Measurements from ENCODE around the gene BMP2K.

The BMP2K gene

DNA sequence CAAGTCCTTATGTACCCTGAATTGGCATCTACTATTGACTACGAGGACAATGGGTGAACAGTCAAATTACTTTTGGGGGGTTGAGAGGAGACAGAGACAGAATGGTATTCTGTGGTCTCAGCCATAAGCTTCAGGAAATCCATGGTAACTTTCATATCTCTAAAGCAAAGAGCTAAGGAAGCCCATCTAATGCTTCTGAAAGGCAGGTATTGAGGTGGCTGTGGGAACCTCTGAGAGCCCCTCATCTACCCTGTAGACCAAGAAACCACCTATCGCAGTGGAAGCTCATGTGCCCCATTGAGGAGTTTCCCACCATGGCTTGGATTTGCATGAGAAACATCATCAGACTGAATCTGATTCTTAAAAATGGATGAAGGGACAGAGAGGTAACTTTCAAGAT lies 23.1 kb upstream of the BMP2K start:
- H3K4me3 ChIP-seq (ENCODE audit: low read depth, low read length): no peak overlapping the region
- in situ Hi-C loops (cut with HindIII; ENCODE audit: low sequenced_read_pairs): no loop called here
- TF ChIP-seq, protein P1, sequence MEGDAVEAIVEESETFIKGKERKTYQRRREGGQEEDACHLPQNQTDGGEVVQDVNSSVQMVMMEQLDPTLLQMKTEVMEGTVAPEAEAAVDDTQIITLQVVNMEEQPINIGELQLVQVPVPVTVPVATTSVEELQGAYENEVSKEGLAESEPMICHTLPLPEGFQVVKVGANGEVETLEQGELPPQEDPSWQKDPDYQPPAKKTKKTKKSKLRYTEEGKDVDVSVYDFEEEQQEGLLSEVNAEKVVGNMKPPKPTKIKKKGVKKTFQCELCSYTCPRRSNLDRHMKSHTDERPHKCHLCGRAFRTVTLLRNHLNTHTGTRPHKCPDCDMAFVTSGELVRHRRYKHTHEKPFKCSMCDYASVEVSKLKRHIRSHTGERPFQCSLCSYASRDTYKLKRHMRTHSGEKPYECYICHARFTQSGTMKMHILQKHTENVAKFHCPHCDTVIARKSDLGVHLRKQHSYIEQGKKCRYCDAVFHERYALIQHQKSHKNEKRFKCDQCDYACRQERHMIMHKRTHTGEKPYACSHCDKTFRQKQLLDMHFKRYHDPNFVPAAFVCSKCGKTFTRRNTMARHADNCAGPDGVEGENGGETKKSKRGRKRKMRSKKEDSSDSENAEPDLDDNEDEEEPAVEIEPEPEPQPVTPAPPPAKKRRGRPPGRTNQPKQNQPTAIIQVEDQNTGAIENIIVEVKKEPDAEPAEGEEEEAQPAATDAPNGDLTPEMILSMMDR (IDR thresholded peaks at IDR 0.05; ENCODE audit: low read depth, low read length): no peak
- no peak for DNase-seq (ENCODE audit: low read depth, low spot score)

DNA sequence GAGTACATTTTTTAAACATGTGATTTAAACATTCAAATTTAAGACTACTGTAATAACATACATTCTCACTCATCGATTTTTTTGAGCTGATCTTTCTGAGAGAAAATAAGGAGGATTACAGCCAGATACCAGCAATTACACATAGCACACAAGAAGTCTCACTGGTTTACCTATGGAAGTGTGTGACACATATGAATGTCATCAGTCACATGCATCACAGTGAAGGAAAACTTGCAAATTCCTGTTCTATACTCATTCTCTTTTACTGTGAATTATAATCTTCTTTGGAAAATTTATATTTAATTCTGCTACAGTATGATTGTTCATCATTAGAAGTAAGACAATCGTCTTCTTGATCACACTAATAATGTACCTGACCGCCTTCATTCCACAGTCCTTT lies 21.3 kb upstream of the BMP2K start:
- in situ Hi-C loops (cut with HindIII; ENCODE audit: low sequenced_read_pairs): no loop called here
- DNase-seq (ENCODE audit: low read depth, low spot score): no peak
- H3K4me3 ChIP-seq (ENCODE audit: low read depth, low read length): no peak overlapping the region
- TF ChIP-seq, protein P1 (IDR thresholded peaks at IDR 0.05; ENCODE audit: low read depth, low read length): no peak

DNA sequence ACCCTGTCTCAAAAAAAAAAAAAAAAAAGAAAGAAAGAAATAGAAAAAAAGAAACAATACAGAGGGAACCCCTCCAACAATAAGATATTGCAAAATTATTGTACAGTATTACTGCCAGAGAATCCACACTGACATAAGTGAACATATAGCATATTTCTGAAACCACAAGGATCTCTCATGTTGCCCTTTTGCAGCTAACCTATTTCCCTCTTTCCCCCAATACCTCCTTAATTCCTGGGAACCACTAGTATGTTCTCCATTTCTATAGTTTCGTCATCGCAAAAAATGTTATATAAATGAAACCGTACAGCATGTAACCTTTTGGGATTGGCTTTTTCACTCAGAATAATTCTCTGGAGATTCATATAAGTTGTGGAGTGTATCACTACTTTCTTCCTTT lies 20.0 kb upstream of the BMP2K start:
- DNase-seq (ENCODE audit: low read depth, low spot score): no peak
- in situ Hi-C loops (cut with HindIII; ENCODE audit: low sequenced_read_pairs): no loop called here
- TF ChIP-seq, protein P1 (IDR thresholded peaks at IDR 0.05; ENCODE audit: low read depth, low read length): no peak
- H3K4me3 ChIP-seq (ENCODE audit: low read depth, low read length): no peak overlapping the region

DNA sequence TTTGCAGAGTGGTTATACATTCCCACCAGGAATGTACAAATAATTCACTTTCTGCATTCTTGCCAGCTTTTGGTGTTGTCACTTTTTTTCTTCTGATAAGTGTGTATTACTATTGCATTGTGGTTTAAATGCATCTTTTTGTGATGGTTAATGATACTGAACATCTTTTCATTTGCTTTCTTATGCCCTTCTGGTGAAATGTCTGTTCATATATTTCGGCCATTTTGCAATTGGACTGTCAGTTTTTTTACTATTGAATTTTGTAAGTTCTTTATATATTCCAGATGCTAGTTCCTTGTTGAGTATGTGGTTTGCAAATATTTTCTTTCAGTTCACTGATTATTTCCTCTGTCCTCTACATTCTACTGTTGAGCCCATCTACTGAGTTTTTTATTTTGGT lies 19.4 kb upstream of the BMP2K start:
- TF ChIP-seq, protein P1 (IDR thresholded peaks at IDR 0.05; ENCODE audit: low read depth, low read length): no peak
- no peak overlapping the region for H3K4me3 ChIP-seq (ENCODE audit: low read depth, low read length)
- DNase-seq (ENCODE audit: low read depth, low spot score): no peak
- in situ Hi-C loops (cut with HindIII; ENCODE audit: low sequenced_read_pairs): no loop called here

DNA sequence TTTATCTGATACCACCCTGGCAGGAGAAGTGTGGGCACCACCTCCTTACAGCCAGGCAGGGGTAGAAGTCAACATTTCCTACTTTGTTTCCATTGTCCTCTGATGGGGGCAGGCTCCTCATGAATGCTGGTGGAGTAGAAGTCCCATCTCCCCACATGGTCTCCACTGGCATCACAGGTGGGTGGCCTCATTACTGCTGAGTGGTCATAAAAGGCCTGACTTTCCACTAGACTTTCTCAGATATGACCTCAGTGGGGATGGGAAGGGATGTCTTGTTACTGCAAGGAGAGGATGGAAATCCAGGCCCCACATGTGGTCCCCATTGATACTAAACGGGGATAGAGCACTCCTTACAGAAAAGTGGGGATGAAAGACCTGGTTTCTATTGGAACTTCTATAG lies 18.6 kb upstream of the BMP2K start:
- TF ChIP-seq, protein P1 (IDR thresholded peaks at IDR 0.05; ENCODE audit: low read depth, low read length): no peak
- H3K4me3 ChIP-seq (ENCODE audit: low read depth, low read length): no peak overlapping the region
- DNase-seq (ENCODE audit: low read depth, low spot score): no peak
- in situ Hi-C loops (cut with HindIII; ENCODE audit: low sequenced_read_pairs): no loop called here

DNA sequence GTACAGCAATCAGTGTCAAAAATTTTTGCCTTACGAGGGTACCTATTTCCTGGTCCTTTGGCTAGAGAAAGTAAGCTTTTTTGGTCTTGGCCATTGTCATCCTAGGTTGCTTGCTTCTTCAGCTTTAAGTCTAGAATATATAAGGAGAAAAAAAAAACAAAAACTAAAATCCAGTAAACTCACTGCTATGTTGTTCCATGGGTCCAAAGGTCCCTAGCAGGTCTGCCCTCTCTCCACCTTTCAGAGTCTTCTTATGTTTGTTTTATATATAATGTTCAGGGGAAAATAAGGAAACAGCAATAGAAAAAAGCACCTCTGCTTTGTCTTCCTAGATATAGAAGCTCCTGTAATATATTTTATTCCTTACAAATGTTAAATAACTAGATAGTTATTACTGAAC lies 18.1 kb upstream of the BMP2K start:
- DNase-seq (ENCODE audit: low read depth, low spot score): no peak
- in situ Hi-C loops (cut with HindIII; ENCODE audit: low sequenced_read_pairs): no loop called here
- no peak overlapping the region for H3K4me3 ChIP-seq (ENCODE audit: low read depth, low read length)
- TF ChIP-seq, protein P1 (IDR thresholded peaks at IDR 0.05; ENCODE audit: low read depth, low read length): no peak

DNA sequence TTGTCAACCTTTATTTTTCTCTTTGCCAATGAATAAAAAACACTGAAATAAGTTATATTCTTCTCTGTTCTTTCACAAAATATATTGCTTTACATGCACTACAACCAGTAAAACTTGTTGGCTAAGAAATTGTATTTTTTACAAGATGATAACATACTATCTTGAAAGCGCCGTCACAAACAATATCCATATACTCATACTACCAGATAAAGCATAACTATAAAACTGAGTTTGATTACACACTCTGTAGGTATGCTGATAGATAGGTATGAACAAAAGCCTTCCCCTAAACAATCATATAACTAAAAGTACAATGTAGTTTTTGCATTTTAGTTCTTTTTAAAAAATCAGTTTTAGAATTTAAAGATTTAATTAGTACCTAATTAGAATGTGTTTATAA lies 13.6 kb upstream of the BMP2K start:
- H3K4me3 ChIP-seq (ENCODE audit: low read depth, low read length): no peak overlapping the region
- DNase-seq (ENCODE audit: low read depth, low spot score): no peak
- TF ChIP-seq, protein P1 (IDR thresholded peaks at IDR 0.05; ENCODE audit: low read depth, low read length): no peak
- in situ Hi-C loops (cut with HindIII; ENCODE audit: low sequenced_read_pairs): no loop called here

Measured in astrocyte of the spinal cord (primary cell).